Measurements from ENCODE around the gene STAT5B.

Gene STAT5B

DNA sequence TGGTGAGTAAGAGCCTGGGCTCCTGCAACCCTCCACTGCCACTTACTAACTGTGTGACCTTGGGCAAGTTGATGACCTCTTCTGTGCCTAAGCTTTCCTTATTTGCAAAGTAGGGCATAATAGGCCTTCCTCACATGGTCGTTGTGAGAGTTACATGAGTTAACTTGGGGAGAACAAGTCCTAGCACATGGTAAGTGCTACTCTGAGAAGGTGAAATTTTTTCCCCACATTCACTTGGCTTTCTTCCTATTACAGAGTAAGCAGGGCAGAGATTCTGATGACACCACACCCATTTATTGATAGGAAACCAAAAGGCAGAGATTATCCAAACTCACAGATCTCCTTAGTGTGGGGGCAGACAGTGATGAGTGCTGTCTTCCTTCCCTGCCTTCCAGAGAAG is 96.9 kb downstream of the STAT5B start:
- peak overlapping the region; percentile 32 for H3K4me3 Mint-ChIP-seq

DNA sequence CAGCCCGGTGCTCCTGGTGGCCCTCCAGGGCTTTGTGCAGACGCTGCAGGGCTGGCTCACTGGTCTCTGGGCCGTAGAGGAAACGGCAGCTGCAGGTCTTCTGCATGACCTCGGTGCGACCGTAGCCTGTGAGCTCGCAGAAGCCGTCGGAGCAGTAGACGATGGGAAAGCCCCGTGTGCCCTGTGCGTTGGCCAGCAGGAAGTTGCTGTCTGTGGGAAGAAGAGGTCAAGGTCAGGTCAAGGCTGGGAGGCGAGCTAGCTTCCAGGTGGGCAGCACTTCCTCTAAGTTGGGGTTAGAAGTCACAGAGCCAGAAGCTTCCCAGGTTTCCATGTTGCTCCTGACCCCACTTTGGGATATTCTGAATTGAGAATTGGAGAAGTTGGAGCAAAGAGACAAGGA is 97.4 kb downstream of the STAT5B start:
- H3K27ac Mint-ChIP-seq, result no peak overlapping the region
- DNase-seq (ENCODE audit: low spot score), result no peak
- no peaks in the 10 kb centered on the region for H3K36me3 Mint-ChIP-seq (ENCODE audit: low read depth)
- no peak overlapping the region for H3K4me3 Mint-ChIP-seq
- no peaks in the 10 kb centered on the region for H3K9me3 Mint-ChIP-seq
- peaks cover 33% of the 10 kb centered on the region for H3K4me1 Mint-ChIP-seq (ENCODE audit: low read depth)
- peaks cover 43% of the 10 kb centered on the region for H3K27me3 Mint-ChIP-seq (ENCODE audit: low read depth)

More for the DNA sequence above, 96.9 kb downstream of the STAT5B start:
- no peak for DNase-seq (ENCODE audit: low spot score)
- H3K36me3 Mint-ChIP-seq (ENCODE audit: low read depth), result no peaks in the 10 kb centered on the region
- peaks cover 43% of the 10 kb centered on the region for H3K27me3 Mint-ChIP-seq (ENCODE audit: low read depth)
- H3K9me3 Mint-ChIP-seq, result no peaks in the 10 kb centered on the region
- H3K4me1 Mint-ChIP-seq (ENCODE audit: low read depth), result peaks cover 32% of the 10 kb centered on the region
- H3K27ac Mint-ChIP-seq, result no peak overlapping the region

DNA sequence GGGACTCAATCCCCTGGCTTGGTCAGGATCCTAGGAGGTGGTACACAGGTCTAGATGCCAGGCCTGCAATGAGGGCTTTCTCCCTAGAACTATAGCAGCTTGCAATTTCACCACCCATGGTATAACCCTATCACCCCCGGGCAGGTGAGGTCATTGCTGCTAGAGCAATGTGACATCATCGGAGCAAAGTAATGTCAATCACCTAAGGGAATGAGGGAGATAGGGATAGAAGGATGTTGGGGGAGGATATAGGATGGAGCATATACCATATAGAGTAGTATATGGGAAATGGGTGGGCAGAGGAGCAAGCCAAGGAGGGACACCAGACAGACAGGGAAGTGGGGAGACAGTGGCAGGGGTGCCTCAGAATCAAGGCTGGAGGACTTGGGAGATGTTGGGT is 98.5 kb downstream of the STAT5B start:
- Mint-ChIP-seq H3K4me3 (no peak overlapping the region), H3K4me1 (ENCODE audit: low read depth) (peaks cover 23% of the 10 kb centered on the region), H3K9me3 (no peaks in the 10 kb centered on the region), H3K27me3 (ENCODE audit: low read depth) (peaks cover 36% of the 10 kb centered on the region), H3K27ac (no peak overlapping the region), H3K36me3 (ENCODE audit: low read depth) (no peaks in the 10 kb centered on the region)
- DNase-seq (ENCODE audit: low spot score), result no peak

DNA sequence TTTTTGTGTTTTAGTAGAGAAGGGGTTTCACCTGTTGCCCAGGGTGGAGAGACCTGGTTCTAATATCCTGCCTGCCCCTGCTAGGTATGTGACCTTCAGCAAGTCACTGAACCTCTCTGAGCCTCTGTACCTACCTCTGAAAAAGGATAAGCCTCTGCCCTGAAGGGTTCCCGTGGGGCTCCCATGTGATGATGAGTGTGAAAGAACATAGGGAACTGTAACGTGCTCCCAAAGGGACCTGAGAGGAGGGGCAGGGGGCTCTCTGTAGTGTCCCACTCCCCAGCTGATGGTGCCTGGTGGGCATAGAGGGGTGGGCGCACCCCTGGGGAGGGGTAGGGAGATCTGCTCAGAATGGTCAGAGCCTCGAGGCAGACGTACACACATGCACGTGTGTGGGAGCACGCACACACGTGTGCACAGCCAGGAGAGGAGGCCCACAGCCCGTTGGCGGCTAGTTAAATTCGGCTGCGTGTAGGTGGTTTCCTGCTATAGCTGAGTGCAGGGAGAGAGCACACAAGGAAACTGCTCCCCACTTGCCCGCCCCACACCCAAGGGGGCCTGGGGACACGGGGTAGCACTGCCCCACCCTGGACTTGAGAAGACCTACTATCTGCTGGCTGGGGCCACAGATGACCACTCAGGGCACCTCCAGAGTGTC is 101.9 kb downstream of the STAT5B start:
- Mint-ChIP-seq H3K27me3 (ENCODE audit: low read depth) (peaks cover 13% of the 10 kb centered on the region), H3K4me3 (no peak overlapping the region), H3K4me1 (ENCODE audit: low read depth) (peaks cover 10% of the 10 kb centered on the region)

DNA sequence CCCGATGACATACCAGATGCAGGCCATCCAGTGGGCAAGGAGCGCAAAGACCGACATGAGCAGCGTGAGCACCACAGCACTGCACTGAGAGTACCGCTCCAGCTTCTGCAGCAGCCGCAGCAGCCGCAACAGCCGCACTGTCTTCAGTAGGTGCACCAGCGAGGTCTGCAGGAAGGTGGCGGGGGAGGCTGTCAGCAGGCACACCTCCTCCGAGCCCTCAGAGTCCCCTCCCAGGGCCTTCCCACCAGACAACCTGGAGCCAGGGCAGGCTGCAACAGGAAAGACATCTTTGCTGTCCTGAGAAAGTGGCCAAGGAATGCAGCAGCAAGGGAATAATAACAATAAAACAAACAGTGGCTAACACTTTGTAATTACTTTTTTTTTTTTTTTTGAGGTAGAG is 104.4 kb downstream of the STAT5B start:
- H3K9me3 Mint-ChIP-seq, result no peaks in the 10 kb centered on the region
- H3K4me1 Mint-ChIP-seq (ENCODE audit: low read depth), result peaks cover 3% of the 10 kb centered on the region
- no peak overlapping the region for H3K27ac Mint-ChIP-seq
- H3K4me3 Mint-ChIP-seq, result no peak overlapping the region
- DNase-seq (ENCODE audit: low spot score), result no peak
- peaks cover 2% of the 10 kb centered on the region for H3K27me3 Mint-ChIP-seq (ENCODE audit: low read depth)
- no peaks in the 10 kb centered on the region for H3K36me3 Mint-ChIP-seq (ENCODE audit: low read depth)

More for the DNA sequence above, 101.9 kb downstream of the STAT5B start:
- no peaks in the 10 kb centered on the region for H3K36me3 Mint-ChIP-seq (ENCODE audit: low read depth)
- no peaks in the 10 kb centered on the region for H3K9me3 Mint-ChIP-seq
- H3K27ac Mint-ChIP-seq, result no peak overlapping the region
- no peak for DNase-seq (ENCODE audit: low spot score)

DNA sequence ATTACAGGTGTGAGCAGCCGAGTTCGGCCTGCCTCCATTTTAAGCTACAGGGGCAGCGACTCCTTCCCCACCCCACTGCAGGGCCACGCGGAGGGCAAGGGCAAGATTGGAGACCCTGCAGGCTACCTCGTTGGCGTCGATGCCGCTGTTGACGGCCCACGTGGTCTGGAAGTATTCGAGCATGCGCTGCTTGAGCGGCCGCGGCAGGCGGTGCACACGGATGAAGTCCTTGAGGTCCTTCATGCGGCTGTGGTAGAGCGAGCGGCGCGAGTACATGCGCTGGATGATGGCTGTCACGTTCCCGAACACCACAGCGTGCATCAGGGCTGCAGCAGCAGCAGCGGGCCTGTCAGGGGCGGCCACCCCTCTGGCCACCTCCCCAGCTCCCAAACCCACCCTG is 106.8 kb downstream of the STAT5B start:
- peaks cover under 1% of the 10 kb centered on the region for H3K4me1 Mint-ChIP-seq (ENCODE audit: low read depth)
- no peaks in the 10 kb centered on the region for H3K36me3 Mint-ChIP-seq (ENCODE audit: low read depth)
- H3K9me3 Mint-ChIP-seq, result no peaks in the 10 kb centered on the region
- no peak overlapping the region for H3K27ac Mint-ChIP-seq
- no peak for DNase-seq (ENCODE audit: low spot score)
- H3K27me3 Mint-ChIP-seq (ENCODE audit: low read depth), result no peaks in the 10 kb centered on the region
- H3K4me3 Mint-ChIP-seq, result no peak overlapping the region

DNA sequence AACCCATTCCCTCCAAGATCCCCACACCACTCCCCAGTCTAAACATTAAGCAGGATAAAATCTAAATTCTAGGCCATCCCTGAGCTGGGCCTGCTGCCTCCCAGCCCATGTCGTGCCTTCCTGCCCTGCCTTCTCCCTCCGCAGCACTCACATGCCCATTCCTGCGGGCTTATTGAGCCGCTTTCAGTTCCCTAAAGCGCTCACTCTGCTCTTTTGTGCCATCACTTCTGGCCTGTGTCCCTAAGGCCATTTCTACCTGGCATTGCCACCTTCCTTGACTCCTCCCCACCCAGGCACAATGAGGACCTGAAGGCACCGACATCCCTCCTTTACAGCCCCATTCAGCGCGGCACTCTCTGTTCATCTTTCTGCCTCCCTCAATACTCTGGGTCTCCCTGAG is 108.4 kb downstream of the STAT5B start:
- Mint-ChIP-seq H3K4me3 (no peak overlapping the region), H3K36me3 (ENCODE audit: low read depth) (no peaks in the 10 kb centered on the region), H3K4me1 (ENCODE audit: low read depth) (peaks cover 1% of the 10 kb centered on the region), H3K9me3 (no peaks in the 10 kb centered on the region), H3K27me3 (ENCODE audit: low read depth) (no peaks in the 10 kb centered on the region), H3K27ac (no peak overlapping the region)
- no peak for DNase-seq (ENCODE audit: low spot score)

DNA sequence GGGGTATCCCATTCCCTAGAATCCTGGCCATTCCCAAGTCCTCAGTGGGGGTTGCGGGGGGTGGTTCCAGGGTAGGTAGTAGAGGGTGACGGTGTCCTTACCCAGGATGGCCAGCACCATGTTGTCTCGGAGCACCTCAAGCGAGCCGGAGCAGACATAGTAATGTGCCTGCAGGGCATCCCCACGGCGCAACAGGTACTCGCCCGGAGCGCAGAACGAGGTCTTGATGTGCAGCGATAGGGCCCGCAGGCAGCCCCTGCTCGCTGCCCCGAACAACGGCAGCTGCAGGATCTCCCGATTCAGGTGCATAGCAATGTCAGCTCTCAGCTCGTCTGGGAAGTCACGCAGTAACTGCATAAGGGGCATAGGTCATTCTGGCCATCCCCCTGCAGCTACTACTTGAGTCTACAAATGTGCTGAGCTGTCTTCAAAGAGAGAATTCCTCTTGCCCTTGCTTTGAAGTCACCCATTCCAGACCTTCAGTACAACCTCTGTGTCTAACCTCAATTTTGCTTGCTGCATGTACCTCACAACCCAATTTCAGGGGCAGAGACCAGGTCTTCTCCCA is 109.9 kb downstream of the STAT5B start:
- DNase-seq (ENCODE audit: low spot score), result no peak
- no peaks in the 10 kb centered on the region for H3K36me3 Mint-ChIP-seq (ENCODE audit: low read depth)
- no peak overlapping the region for H3K4me3 Mint-ChIP-seq
- no peaks in the 10 kb centered on the region for H3K9me3 Mint-ChIP-seq
- no peak overlapping the region for H3K27ac Mint-ChIP-seq
- H3K4me1 Mint-ChIP-seq (ENCODE audit: low read depth), result peaks cover 1% of the 10 kb centered on the region
- H3K27me3 Mint-ChIP-seq (ENCODE audit: low read depth), result no peaks in the 10 kb centered on the region

DNA sequence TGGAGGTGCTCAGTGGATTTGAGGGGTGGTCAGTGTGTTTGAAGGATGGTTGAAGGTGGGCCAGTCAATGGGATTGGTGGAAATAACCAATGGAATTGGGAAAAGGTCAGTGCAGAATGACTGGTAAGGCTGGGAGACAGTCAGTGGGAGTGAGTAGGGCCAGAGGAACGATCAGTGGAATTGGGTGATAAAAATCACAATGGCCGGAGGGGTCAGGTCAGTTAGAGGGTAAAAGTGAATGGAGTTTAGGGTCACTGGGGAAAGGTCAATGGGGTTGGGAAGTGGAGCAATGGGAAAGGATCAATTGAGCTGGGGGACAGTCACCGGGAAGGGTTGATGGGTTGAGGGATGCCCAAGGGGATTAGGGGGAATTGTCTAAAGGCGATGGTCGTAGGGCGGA is 110.4 kb downstream of the STAT5B start:
- Mint-ChIP-seq H3K27ac (no peak overlapping the region), H3K9me3 (no peaks in the 10 kb centered on the region), H3K4me1 (ENCODE audit: low read depth) (peaks cover 1% of the 10 kb centered on the region), H3K36me3 (ENCODE audit: low read depth) (no peaks in the 10 kb centered on the region), H3K4me3 (no peak overlapping the region), H3K27me3 (ENCODE audit: low read depth) (no peaks in the 10 kb centered on the region)
- no peak for DNase-seq (ENCODE audit: low spot score)

DNA sequence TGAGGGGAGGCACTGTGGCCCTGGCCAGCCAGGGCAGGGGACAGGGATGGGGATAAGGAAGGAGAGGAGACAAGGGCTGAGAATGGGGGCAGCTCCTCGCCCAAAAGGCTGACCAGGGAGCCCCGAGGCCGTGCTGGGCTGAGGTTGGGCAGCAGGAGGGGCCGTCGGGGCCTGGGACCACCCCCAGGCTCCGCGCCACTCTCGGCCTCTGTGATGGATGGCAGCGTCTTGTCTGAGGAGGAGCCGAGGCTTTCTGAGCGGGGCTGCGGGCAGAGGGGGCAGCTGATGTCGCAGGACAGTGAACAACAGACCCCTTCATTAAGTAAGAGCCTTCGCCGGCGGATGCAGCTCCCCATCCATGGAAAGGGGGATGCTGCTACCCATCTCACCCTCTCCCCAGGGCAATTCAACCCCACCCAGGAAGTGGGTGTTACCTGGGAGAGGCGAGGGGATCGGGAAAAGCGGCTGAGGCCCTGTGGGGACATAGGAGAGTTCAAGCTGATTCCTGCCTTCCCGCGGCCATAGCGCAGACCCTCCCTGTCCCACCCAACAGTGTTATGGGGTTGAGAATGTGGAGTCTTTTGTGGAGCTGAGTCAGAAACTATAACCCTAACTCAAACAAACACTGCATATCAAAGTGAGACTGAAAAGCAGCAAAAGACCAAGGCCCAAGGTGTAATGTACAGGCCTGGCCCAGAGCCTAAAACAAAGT is 112.3 kb downstream of the STAT5B start:
- H3K36me3 Mint-ChIP-seq (ENCODE audit: low read depth), result no peaks in the 10 kb centered on the region
- H3K27me3 Mint-ChIP-seq (ENCODE audit: low read depth), result no peaks in the 10 kb centered on the region
- H3K4me3 Mint-ChIP-seq, result no peak overlapping the region
- H3K9me3 Mint-ChIP-seq, result no peaks in the 10 kb centered on the region
- peaks cover 1% of the 10 kb centered on the region for H3K4me1 Mint-ChIP-seq (ENCODE audit: low read depth)
- H3K27ac Mint-ChIP-seq, result no peak overlapping the region
- no peak for DNase-seq (ENCODE audit: low spot score)

DNA sequence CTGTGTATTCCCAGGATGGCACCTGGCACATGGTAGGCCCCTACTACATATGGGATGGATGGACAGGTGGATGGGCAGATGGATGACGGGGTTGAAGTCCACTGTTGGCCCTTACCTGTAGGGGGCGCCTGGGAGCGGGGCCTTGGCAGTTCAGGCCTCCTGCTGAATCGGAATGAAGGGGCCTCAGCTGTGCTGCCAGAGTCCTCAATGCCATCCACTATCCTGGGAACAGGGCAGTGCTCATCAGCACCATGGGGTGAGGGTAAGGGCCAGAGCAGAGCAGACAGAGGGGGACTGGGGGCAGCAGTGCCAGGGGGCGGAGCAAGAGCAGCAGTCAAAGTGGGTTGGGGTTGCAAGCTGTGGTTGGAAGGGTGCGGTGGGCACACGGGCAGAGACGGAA is 113.1 kb downstream of the STAT5B start:
- H3K36me3 Mint-ChIP-seq (ENCODE audit: low read depth), result no peaks in the 10 kb centered on the region

DNA sequence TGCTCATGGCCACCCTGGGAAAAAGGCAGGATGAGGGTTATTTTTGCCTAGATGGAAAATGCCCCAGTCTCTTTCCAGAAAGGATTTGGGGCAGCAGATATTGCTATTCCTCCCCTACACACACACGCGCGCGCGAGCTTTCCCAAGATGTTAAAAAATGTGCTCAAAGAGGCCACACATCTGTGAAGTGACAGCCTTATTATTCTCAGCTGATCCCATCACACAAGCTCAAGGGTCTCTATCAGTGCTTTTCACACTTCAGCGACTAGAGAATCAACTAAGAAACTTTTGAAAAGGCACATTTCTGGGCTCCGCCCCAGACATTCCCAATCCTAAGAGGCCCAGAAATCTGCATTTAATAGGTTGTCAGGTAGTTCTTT is 115.7 kb downstream of the STAT5B start:
- Mint-ChIP-seq H3K4me1 (ENCODE audit: low read depth) (peaks cover 5% of the 10 kb centered on the region), H3K27me3 (ENCODE audit: low read depth) (no peaks in the 10 kb centered on the region), H3K4me3 (no peak overlapping the region), H3K27ac (no peak overlapping the region), H3K36me3 (ENCODE audit: low read depth) (no peaks in the 10 kb centered on the region), H3K9me3 (no peaks in the 10 kb centered on the region)
- no peak for DNase-seq (ENCODE audit: low spot score)

More for the DNA sequence above, 113.1 kb downstream of the STAT5B start:
- Mint-ChIP-seq H3K27me3 (ENCODE audit: low read depth) (no peaks in the 10 kb centered on the region), H3K4me3 (no peak overlapping the region), H3K9me3 (no peaks in the 10 kb centered on the region), H3K4me1 (ENCODE audit: low read depth) (peaks cover 1% of the 10 kb centered on the region), H3K27ac (peak overlapping the region; percentile 43)
- DNase-seq (ENCODE audit: low spot score), result peak; percentile 33

DNA sequence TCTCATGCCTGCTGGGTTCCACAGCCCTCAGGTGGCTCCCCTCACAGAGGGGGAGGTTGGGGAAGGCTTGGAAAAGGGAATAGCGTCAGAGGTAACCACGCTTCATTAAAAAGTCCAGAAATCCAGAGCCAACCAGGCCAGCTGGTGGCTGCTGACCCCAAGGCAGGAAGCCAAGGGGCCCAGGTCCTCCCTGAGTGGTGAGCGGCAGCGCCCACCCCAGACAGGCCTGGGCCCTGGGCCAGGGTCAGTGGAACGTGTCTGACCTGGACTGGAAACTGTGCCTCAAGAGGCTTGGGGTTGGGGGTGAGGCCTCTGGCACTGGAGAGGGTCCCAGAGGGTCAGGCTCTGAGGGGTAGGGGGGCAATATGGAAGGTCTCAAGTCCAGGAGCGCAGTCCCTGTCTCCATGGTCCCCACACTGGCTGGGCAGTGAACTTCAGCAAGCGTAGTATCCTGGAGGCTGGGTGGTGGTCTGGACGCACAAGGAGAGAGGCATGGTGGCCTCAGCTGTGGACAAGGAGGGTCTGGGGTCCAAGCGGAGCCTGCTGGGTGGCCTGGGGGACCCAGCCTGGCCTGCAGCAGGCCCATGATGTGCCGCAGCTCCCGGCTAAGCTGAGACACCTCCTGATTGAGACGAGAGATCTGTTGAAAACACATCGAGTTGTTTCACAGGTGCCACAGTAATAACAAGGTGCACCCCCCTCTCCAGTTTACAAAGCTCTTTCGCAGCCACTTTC is 116.2 kb downstream of the STAT5B start:
- Mint-ChIP-seq H3K36me3 (ENCODE audit: low read depth) (no peaks in the 10 kb centered on the region), H3K27me3 (ENCODE audit: low read depth) (no peaks in the 10 kb centered on the region), H3K4me1 (ENCODE audit: low read depth) (peaks cover 5% of the 10 kb centered on the region), H3K4me3 (no peak overlapping the region), H3K9me3 (no peaks in the 10 kb centered on the region), H3K27ac (no peak overlapping the region)
- no peak for DNase-seq (ENCODE audit: low spot score)

DNA sequence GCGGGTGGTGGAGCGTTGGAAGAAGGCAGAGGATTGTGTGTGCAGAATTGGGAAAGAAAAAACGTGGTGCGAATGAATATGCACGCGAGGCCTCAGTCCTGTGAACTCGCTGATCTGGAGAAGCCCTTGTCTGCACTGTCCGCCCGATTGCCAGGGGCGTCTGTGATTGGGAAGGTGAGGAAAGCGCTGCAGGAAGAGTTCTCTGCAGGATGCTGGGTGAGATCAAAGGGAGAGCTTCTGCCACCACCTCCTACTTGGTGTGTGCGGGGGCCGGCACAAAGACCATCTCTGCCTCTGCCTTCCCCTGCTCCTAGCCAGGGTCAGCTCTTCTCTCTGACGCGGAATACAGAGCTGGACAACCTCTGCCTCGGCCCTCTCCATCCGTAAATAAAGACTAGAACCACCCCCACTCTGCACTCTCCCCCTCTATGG is 120.6 kb downstream of the STAT5B start:
- DNase-seq (ENCODE audit: low spot score), result no peak
- Mint-ChIP-seq H3K36me3 (ENCODE audit: low read depth) (peaks cover 8% of the 10 kb centered on the region), H3K4me1 (ENCODE audit: low read depth) (peaks cover 19% of the 10 kb centered on the region), H3K4me3 (peak overlapping the region; percentile 85), H3K27me3 (ENCODE audit: low read depth) (no peaks in the 10 kb centered on the region), H3K9me3 (no peaks in the 10 kb centered on the region), H3K27ac (peak overlapping the region; percentile 73)

Data from T-helper 2 cell treated with Interferon-gamma antibody and Interleukin-4, amounts not matched to agents 5 μg/mL and 100 μg/mL, for 36 hours (primary cell).